BJ (cell line): ENCODE data around the gene ARHGEF28. TPM values are rescaled to one million over a fixed set of nuclear protein-coding genes. Genes with fewer than 3 reads are reported as not detected.

Experiments used
- CTCF ChIA-PET: fragments of 350-600 bp; formaldehyde crosslinking; extraction: SDS; loops from one replicate; lab custom pipeline; 2021; ENCODE audit warnings: antibody characterized with exemption, inconsistent platforms; lab: Yijun Ruan, JAX
- POLR2A ChIA-PET: fragments of 300-600 bp; sonication (Branson Sonifier 250); formaldehyde crosslinking; extraction: SDS; loops from one replicate; lab custom pipeline; 2021; ENCODE audit warnings: antibody characterized with exemption; lab: Charles Lee
- DNase-seq: peaks from one replicate; pipeline ENCODE4 v3.0.0-alpha.2; 2011; ENCODE audit warnings: low read depth
- H3K27me3 ChIP-seq: 2 replicates; pipeline ENCODE4 v1.6.0; 2011; ENCODE audit warnings: low read length; ENCODE audit not compliant: control insufficient read depth, insufficient read depth
- H3K36me3 ChIP-seq: 2 replicates; pipeline ENCODE4 v1.5.1; 2011; ENCODE audit warnings: low read length; ENCODE audit not compliant: control insufficient read depth, insufficient read depth
- H3K4me3 ChIP-seq: 2 replicates; pipeline ENCODE4 v1.5.1; 2011; ENCODE audit warnings: low read depth, mild to moderate bottlenecking, control low read depth, low read length
- CTCF ChIP-seq: IDR thresholded peaks from 2 replicates; pipeline ENCODE4 v1.5.1; 2011; ENCODE audit warnings: low read depth, mild to moderate bottlenecking, control low read depth, inconsistent platforms, low read length, moderate library complexity; ENCODE audit not compliant: insufficient read depth
- polyA plus RNA-seq: library from polyadenylated mRNA; depleted of rRNA; stranded (reverse); fragments of >200 nt; gene quantifications from 2 replicates; pipeline ENCODE4 v1.2.3, GENCODE V29; 2011

ARHGEF28 gene
- polyA plus RNA-seq, 1 experiment: 2.8 TPM

DNA sequence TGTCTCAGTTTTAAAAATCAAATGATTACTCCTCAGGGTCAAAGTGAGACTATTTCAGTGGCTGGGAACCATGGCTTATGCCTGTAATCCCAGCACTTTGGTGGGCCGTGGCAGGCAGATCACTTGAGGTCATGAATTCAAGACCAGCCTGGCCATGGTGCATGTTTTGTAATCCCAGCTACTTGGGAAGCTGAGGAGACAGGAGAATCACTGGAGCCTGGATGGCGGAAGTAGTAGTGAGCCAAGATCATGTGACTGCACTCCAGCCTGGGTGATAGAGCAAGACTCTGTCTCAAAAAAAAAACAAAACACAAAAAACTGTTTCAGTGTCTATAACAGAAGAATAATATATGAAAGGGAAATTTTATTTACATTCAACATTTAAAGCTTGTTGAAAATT lies 182.9 kb downstream of the ARHGEF28 start:
- ChIA-PET CTCF (interaction anchor here (0.8 to 1.5 kb wide), 2 partner anchors 12 to 15 kb away, joined by 3 read pairs; no protein-coding TSS in a partner anchor), POLR2A (no interaction called here)

DNA sequence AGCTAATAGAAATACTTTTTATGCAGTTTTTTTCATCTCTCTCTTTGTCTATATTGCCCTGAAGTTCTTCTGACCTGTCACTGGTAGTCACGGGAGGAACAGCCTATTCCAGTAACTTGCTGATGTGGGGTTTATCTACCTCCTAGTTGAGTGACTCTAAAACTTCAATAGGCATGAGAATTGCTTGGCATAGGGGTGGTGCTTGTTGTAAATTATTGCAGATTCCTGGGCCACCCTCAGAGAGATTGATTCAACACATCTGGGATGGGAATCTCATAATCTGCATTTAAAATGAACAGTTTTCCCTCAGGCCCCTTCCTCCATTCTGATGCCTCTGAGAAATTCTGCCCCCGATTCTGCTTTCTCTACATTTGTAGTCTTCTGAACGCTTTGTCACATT lies 184.4 kb downstream of the ARHGEF28 start:
- H3K36me3 ChIP-seq: no peaks in the 10 kb centered on the region
- H3K27me3 ChIP-seq: no peaks in the 10 kb centered on the region
- TF ChIP-seq CTCF: no peak
- no peak overlapping the region for H3K4me3 ChIP-seq
- DNase-seq: no peak
- CTCF ChIA-PET: no interaction called here
- POLR2A ChIA-PET: no interaction called here

More for the DNA sequence above, 182.9 kb downstream of the ARHGEF28 start:
- Histone ChIP-seq H3K27me3 (no peaks in the 10 kb centered on the region), H3K4me3 (no peak overlapping the region), H3K36me3 (no peaks in the 10 kb centered on the region)
- DNase-seq: no peak
- no peak for TF ChIP-seq CTCF

GRCh38 chr5:73812457-73812856 lies 186.5 kb downstream of the ARHGEF28 start:
- DNase-seq: no peak
- no peaks in the 10 kb centered on the region for H3K27me3 ChIP-seq
- POLR2A ChIA-PET: no interaction called here
- TF ChIP-seq CTCF: no peak
- H3K4me3 ChIP-seq: no peak overlapping the region
- CTCF ChIA-PET: interaction anchor here (1.2 kb wide), 1 partner anchor 14 kb away, joined by 3 read pairs; no protein-coding TSS in a partner anchor
- H3K36me3 ChIP-seq: no peaks in the 10 kb centered on the region

DNA sequence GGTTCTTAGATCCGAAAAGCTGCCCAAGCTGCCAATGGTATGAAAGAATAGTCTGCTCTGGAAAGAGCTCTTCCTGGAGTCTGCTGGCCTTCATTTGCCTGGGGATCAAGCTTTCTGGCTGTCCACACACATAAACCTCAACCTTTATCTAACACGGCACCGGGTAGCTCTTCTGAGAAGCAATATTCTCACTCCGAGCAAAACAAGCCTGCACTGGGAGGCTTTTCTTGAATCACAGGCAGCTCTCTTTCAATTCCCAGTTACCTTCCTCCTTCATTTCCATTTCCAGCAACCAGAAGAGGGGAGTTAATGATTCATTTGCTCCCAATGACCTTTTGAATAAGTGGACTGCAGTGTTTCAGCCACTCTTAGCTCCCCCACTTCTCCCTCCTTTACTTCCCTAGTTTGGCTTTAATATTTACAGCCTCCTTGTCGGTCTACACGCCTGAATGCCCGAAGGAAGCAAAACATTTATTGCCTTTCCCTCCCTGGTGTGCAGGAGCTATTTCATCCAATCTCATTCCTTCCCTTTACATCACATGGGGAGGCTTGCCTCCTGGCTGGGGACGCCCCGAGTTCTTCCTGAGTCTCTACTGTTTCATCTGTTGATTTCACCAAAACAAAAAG lies 187.1 kb downstream of the ARHGEF28 start:
- no peak for DNase-seq
- CTCF ChIA-PET: interaction anchor here (1.2 kb wide), 1 partner anchor 14 kb away, joined by 3 read pairs; no protein-coding TSS in a partner anchor
- Histone ChIP-seq H3K27me3 (no peaks in the 10 kb centered on the region), H3K4me3 (no peak overlapping the region), H3K36me3 (no peaks in the 10 kb centered on the region)
- POLR2A ChIA-PET: no interaction called here
- TF ChIP-seq CTCF: no peak

- DNase-seq: no peak
- Histone ChIP-seq H3K36me3 (no peaks in the 10 kb centered on the region), H3K27me3 (no peaks in the 10 kb centered on the region), H3K4me3 (no peak overlapping the region)
- CTCF ChIA-PET: interaction anchor here (0.6 to 2.3 kb wide), 6 partner anchors 12 to 726 kb away, joined by 3 to 10 read pairs (median 3); no protein-coding TSS in a partner anchor
- TF ChIP-seq CTCF: no peak
- POLR2A ChIA-PET: no interaction called here
These were observed 188.3 kb downstream of the ARHGEF28 start for GRCh38 chr5:73814233-73814846.
